SU-DHL-6 (cell line): ENCODE measurements around the gene ALDOC.

Experiments used
- H2AFZ ChIP-seq: fragments of 200-600 bp; sonication (generic); 2 replicates; pipeline ENCODE4 v1.6.1; 2014; ENCODE audit warnings: low read depth, mild to moderate bottlenecking, moderate library complexity, mixed read lengths, antibody characterized with exemption, low read length; ENCODE audit not compliant: severe bottlenecking
- H3F3A ChIP-seq: fragments of 200-600 bp; shearing (Covaris generic); 2 replicates; pipeline ENCODE4 v1.6.0; 2016; ENCODE audit warnings: antibody characterized with exemption, mild to moderate bottlenecking; ENCODE audit not compliant: insufficient read depth
- H3K27ac ChIP-seq: fragments of 200-600 bp; sonication (generic); 2 replicates; pipeline ENCODE4 v1.5.1; 2016; ENCODE audit warnings: low read depth, mild to moderate bottlenecking, low read length, moderate library complexity, mixed read lengths
- H3K27me3 ChIP-seq: fragments of 200-600 bp; sonication (generic), shearing (Covaris generic); 2 replicates; pipeline ENCODE4 v1.6.0; 2014; ENCODE audit warnings: mild to moderate bottlenecking, low read length
- H3K36me3 ChIP-seq: fragments of 200-600 bp; sonication (generic); 2 replicates; pipeline ENCODE4 v1.6.1; 2014; ENCODE audit warnings: mild to moderate bottlenecking, low read length, mixed read lengths
- H3K4me2 ChIP-seq: fragments of 300-600, 200-600 bp; shearing (Covaris generic), sonication (generic); 2 replicates; pipeline ENCODE4 v1.6.0; 2014; ENCODE audit warnings: low read length, low read depth, mild to moderate bottlenecking; ENCODE audit not compliant: poor library complexity, severe bottlenecking
- H3K4me3 ChIP-seq: fragments of 200-600 bp; sonication (generic); 2 replicates; pipeline ENCODE4 v1.5.1; 2014; ENCODE audit warnings: antibody characterized with exemption, low read length, mild to moderate bottlenecking, mixed read lengths; ENCODE audit not compliant: insufficient read depth, poor library complexity, severe bottlenecking
- H3K79me2 ChIP-seq: fragments of 200-600 bp; sonication (generic); 2 replicates; pipeline ENCODE4 v1.6.1; 2014; ENCODE audit warnings: mild to moderate bottlenecking, low read length, moderate library complexity; ENCODE audit not compliant: insufficient read depth
- H3K9ac ChIP-seq: fragments of 200-600 bp; sonication (generic); 2 replicates; pipeline ENCODE4 v1.7.0; 2014; ENCODE audit warnings: mild to moderate bottlenecking, low read length
- H3K9me2 ChIP-seq: fragments of 200-600 bp; sonication (generic); replicated peaks from 2 replicates; pipeline ENCODE4 v1.6.1; 2014; ENCODE audit warnings: low read length; ENCODE audit not compliant: insufficient read depth
- H3K9me3 ChIP-seq: fragments of 200-600 bp; sonication (generic); 2 replicates; pipeline ENCODE4 v1.6.1; 2014; ENCODE audit warnings: low read length, mixed read lengths; ENCODE audit not compliant: insufficient read depth
- H4K20me1 ChIP-seq: fragments of 200-600 bp; sonication (generic); 2 replicates; pipeline ENCODE4 v1.6.1; 2014; ENCODE audit warnings: low read depth, mild to moderate bottlenecking, antibody characterized with exemption, low read length, moderate library complexity, mixed read lengths
- EZH2phosphoT487 ChIP-seq: fragments of 200-600 bp; sonication (generic), shearing (Covaris generic); conservative IDR thresholded peaks from 2 replicates; pipeline ENCODE4 v1.6.1; 2018; ENCODE audit warnings: mild to moderate bottlenecking, antibody characterized with exemption, low read length, moderate library complexity, mixed read lengths
- TF ChIP-seq, protein P1 (sequence below): fragments of 200-600 bp; sonication (generic); IDR thresholded peaks from one replicate; pipeline ENCODE4 v1.5.1; 2017; ENCODE audit warnings: antibody characterized with exemption, mild to moderate bottlenecking, low read length, moderate library complexity; ENCODE audit not compliant: insufficient read depth, poor library complexity, severe bottlenecking

Gene ALDOC

DNA sequence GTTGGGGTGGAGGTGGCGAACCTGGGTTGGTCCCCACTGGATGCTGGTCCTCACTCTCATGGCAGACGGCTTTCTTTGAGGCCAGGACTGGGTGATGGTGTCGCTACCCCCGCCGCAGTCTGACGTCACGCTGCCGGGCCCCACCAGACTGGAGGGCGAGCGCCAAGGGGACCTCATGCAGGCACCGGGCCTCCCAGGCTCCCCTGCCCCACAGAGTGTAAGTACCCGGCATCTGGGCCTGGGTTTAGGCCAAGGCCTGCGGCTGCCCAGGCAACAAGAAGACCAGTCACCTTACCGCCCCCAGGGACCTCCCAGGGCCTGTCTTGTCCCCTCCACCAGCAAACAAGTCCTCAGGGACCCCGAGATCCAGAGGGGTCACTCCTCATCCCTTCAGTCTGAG lies 52.8 kb downstream of the ALDOC start:
- TF ChIP-seq, protein P1, sequence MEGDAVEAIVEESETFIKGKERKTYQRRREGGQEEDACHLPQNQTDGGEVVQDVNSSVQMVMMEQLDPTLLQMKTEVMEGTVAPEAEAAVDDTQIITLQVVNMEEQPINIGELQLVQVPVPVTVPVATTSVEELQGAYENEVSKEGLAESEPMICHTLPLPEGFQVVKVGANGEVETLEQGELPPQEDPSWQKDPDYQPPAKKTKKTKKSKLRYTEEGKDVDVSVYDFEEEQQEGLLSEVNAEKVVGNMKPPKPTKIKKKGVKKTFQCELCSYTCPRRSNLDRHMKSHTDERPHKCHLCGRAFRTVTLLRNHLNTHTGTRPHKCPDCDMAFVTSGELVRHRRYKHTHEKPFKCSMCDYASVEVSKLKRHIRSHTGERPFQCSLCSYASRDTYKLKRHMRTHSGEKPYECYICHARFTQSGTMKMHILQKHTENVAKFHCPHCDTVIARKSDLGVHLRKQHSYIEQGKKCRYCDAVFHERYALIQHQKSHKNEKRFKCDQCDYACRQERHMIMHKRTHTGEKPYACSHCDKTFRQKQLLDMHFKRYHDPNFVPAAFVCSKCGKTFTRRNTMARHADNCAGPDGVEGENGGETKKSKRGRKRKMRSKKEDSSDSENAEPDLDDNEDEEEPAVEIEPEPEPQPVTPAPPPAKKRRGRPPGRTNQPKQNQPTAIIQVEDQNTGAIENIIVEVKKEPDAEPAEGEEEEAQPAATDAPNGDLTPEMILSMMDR = no peak
- no peak for TF ChIP-seq EZH2phosphoT487
- Histone ChIP-seq H3K79me2 (no peaks in the 10 kb centered on the region), H3F3A (no peaks in the 10 kb centered on the region), H3K4me2 (no peak overlapping the region), H3K27me3 (no peaks in the 10 kb centered on the region), H3K9me2 (no peaks in the 10 kb centered on the region), H4K20me1 (no peaks in the 10 kb centered on the region), H3K27ac (no peak overlapping the region), H3K36me3 (no peaks in the 10 kb centered on the region), H3K9me3 (no peaks in the 10 kb centered on the region), H3K9ac (no peak overlapping the region), H2AFZ (no peak overlapping the region), H3K4me3 (no peak overlapping the region)

DNA sequence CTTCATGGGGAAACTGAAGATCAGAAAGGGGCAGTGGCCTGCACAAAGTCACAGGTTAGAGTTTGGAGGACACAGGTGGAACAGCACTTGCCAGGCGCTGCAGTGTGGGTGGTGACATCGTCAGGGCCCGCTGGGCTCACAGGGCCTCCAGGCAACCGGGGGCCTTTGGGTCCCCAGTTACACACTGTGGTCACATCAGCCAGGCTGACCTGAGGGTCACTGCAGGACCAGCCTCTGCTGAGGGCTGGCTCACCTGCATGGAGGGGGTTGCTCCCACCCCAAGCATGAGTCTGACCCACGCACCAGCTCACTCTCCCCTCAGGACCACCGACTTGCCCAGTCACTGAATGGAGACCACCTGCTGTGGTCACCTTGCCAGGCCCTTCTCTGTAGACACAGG lies 53.5 kb downstream of the ALDOC start:
- H3K79me2 ChIP-seq = no peaks in the 10 kb centered on the region
- no peaks in the 10 kb centered on the region for H3F3A ChIP-seq
- H3K27me3 ChIP-seq = no peaks in the 10 kb centered on the region
- H4K20me1 ChIP-seq = no peaks in the 10 kb centered on the region
- H3K4me3 ChIP-seq = no peak overlapping the region
- no peaks in the 10 kb centered on the region for H3K9me3 ChIP-seq
- H3K9ac ChIP-seq = no peak overlapping the region
- H3K27ac ChIP-seq = no peak overlapping the region
- no peak overlapping the region for H3K4me2 ChIP-seq
- no peak for TF ChIP-seq EZH2phosphoT487
- TF ChIP-seq, protein P1 = no peak
- no peaks in the 10 kb centered on the region for H3K36me3 ChIP-seq
- no peaks in the 10 kb centered on the region for H3K9me2 ChIP-seq
- no peak overlapping the region for H2AFZ ChIP-seq
